Heart right ventricle (tissue), 16 donors: ENCODE results near the gene DPF3. TPM values are rescaled to one million over a fixed set of nuclear protein-coding genes. Genes with fewer than 3 reads are reported as not detected.
A peak's percentile ranks its signal among the peaks of the same experiment; 100 is the strongest.

Experiments used
- ATAC-seq, 8 donors: fragments of 200-7000 bp; cut with Tn5 transposase; one replicate each; pipeline ENCODE4 v1.9.1; 2020; ENCODE audit warnings: mild to moderate bottlenecking in 8 of 8, moderate library complexity in 8 of 8, moderate number of reproducible peaks in 1 of 8
- DNase-seq, 2 donors: peaks; one replicate each; pipeline ENCODE4 v3.0.0-alpha.2; 2020
- H3K27ac ChIP-seq, 10 donors: fragments of 200-600 bp; sonication (generic) in 2 of 10; one replicate each; pipeline versions ENCODE4 v1.5.0 to v1.8.0; 2020 to 2022; ENCODE audit warnings: mild to moderate bottlenecking in 3 of 10
- H3K27me3 ChIP-seq, 7 donors: fragments of 200-600 bp; one replicate each; pipeline ENCODE4 v1.8.0; 2021 to 2022; ENCODE audit warnings: mild to moderate bottlenecking in 2 of 7
- H3K36me3 ChIP-seq, 9 donors: fragments of 200-600 bp; sonication (generic) in 1 of 9; one replicate each; pipeline versions ENCODE4 v1.5.0 to v1.8.0; 2020 to 2022; ENCODE audit warnings: mild to moderate bottlenecking in 2 of 9
- H3K4me1 ChIP-seq, 9 donors: fragments of 200-600 bp; sonication (generic) in 1 of 9; one replicate each; pipeline versions ENCODE4 v1.5.0 to v1.8.0; 2020 to 2022; ENCODE audit warnings: mild to moderate bottlenecking in 4 of 9
- H3K4me3 ChIP-seq, 10 donors: fragments of 200-600 bp; sonication (generic) in 2 of 10; one replicate each; pipeline versions ENCODE4 v1.5.0 to v1.8.0; 2020 to 2022; ENCODE audit warnings: mild to moderate bottlenecking in 7 of 10, moderate library complexity in 2 of 10
- H3K9me3 ChIP-seq, 11 donors: fragments of 200-600 bp in 10 of 11; sonication (generic) in 2 of 11; one replicate each; pipeline versions ENCODE4 v1.5.0 to v1.8.0; 2013 to 2022; ENCODE audit warnings: mild to moderate bottlenecking in 2 of 11, control low read depth in 1 of 11, moderate library complexity in 1 of 11
- CTCF ChIP-seq, 9 donors: fragments of 200-600 bp; sonication (generic) in 2 of 9; IDR thresholded peaks; one replicate each; pipeline versions ENCODE4 v1.5.0 to v1.8.0; 2021 to 2022; ENCODE audit warnings: antibody characterized with exemption in 9 of 9, mild to moderate bottlenecking in 5 of 9, moderate library complexity in 1 of 9
- WGBS, 2 donors: extraction: QIAGEN DNeasy Blood & Tissue Kit; methylation state at CpG; one replicate each; pipeline ENCODE4 v1.1.7; 2013; ENCODE audit warnings: inconsistent platforms in 1 of 2; 5-methylcytosine and 5-hydroxymethylcytosine counted together
- intact Hi-C, 10 donors: fragments of 100-400 bp; cut with DNase I; formaldehyde crosslinking; loops; one replicate each; pipeline versions ENCODE4 v1.11.1 to v1.14.2; 2022
- polyA plus RNA-seq, 2 donors: library from polyadenylated mRNA; stranded (reverse); fragments of 200-250 nt; gene quantifications; one replicate each; pipeline ENCODE4 v1.2.3, GENCODE V29; 2013
- total RNA-seq, 10 donors: library from RNA; stranded (reverse); fragmentation: NEBNext Ultra II Directional in 3 of 10; extraction: Animal tissue kit (Norgen Biotek cat#: 25700) in 3 of 10; gene quantifications; one replicate each; pipeline versions ENCODE4 v1.2.1 to v1.2.4, GENCODE V29; 2021 to 2023
- donor health status: Arrhythmogenic right ventricular cardiomyopathy.
- donor health status: ischemic (EF 13 %, LVEDD 7.1; RV severe dilation, severe dysfunction).
- donor health status: healthy with polysubstance abuse.
- donor health status: DM: no; HTN: yes; CAD: no.
- donor health status: DM: no; HTN: no; CAD: no.
- donor health status: ischemic (EF 25% LVEDD 6.9; RV normal size, moderate dysfunction).
- donor health status: ischemic (EF 25% LVEDD 5.7; RV mildly dilated, moderate dysfunction).
- donor health status: healthy.
- donor health status: DM: yes; HTN: yes; CAD: no.
- donor health status: Ischemic cardiomyopathy.
- donor health status: ischemic (EF 35%, LVEDD 5.7; RV mildly dilated, moderate dysfunction).
- donor health status: nonischemic (EF 11% LVEDD 7.7; RV severe dilation, severe dysfunction).
- donor health status: DM: yes; HTN: yes; CAD: no.
- donor health status: PGD.
- donor health status: ischemic (EF 29% LVEDD 5.4; RV normal size, mild dysfunction).
- donor health status: nonischemic (EF 23%, LVEDD 6.1; RV moderate dilation, normal function).

Gene DPF3
- total and polyA plus RNA-seq, 12 donors, result 3.8 to 52.3 (median 35.6) TPM

GRCh38 chr14:72909163-72909562 lies 15.3 kb upstream of the DPF3 start:
- DNase-seq (no peak), ATAC-seq (peak in 4 of 8 donors; percentile 21 to 64 (median 40))
- 60 to 75% methylated on average over 5 of the region's 5 CpGs for WGBS, 2 donors
- H3K27ac ChIP-seq, result no peak overlapping the region
- peaks cover 3 to 25% (median 8%) of the 10 kb centered on the region in 9 donors for H3K4me1 ChIP-seq
- no peaks in the 10 kb centered on the region for H3K9me3 ChIP-seq
- no peak overlapping the region for H3K4me3 ChIP-seq
- H3K36me3 ChIP-seq, result no peaks in the 10 kb centered on the region
- intact Hi-C loops, result loop anchor here in 5 of 10 donors (5.0 to 10.0 kb wide), 5 partner anchors 164 to 294 kb away; no protein-coding TSS in a partner anchor
- no peak for TF ChIP-seq CTCF (IDR thresholded peaks at IDR 0.05)
- peaks cover 0 to 6% (median 0%) of the 10 kb centered on the region in 7 donors for H3K27me3 ChIP-seq

GRCh38 chr14:72907886-72908285 lies 14.0 kb upstream of the DPF3 start:
- peak in 7 of 8 donors; percentile 26 to 75 (median 51) for ATAC-seq
- Histone ChIP-seq H3K4me3 (peak overlapping the region in 2 of 10 donors; percentile 16 to 26), H3K27ac (peak overlapping the region in 5 of 10 donors; percentile 28 to 60 (median 50)), H3K9me3 (no peaks in the 10 kb centered on the region), H3K4me1 (peaks cover 3 to 25% (median 8%) of the 10 kb centered on the region in 9 donors), H3K27me3 (peaks cover 0 to 6% (median 0%) of the 10 kb centered on the region in 7 donors), H3K36me3 (no peaks in the 10 kb centered on the region)
- no peak for DNase-seq
- TF ChIP-seq CTCF (IDR thresholded peaks at IDR 0.05), result no peak
- intact Hi-C loops, result loop anchor here in 5 of 10 donors (5.0 to 10.0 kb wide), 5 partner anchors 163 to 293 kb away; no protein-coding TSS in a partner anchor
- WGBS, 2 donors, result 37 to 38% methylated on average over 5 of the region's 5 CpGs

- 60 to 69% methylated on average over 1 of the region's 1 CpG for WGBS, 2 donors
- no peaks in the 10 kb centered on the region for H3K36me3 ChIP-seq
- peak overlapping the region in 4 of 10 donors; percentile 47 to 60 (median 54) for H3K27ac ChIP-seq
- peaks cover 0 to 6% (median 0%) of the 10 kb centered on the region in 7 donors for H3K27me3 ChIP-seq
- H3K4me1 ChIP-seq, result peaks cover 3 to 26% (median 8%) of the 10 kb centered on the region in 9 donors
- ATAC-seq (no peak), DNase-seq (no peak)
- TF ChIP-seq CTCF (IDR thresholded peaks at IDR 0.05), result no peak
- intact Hi-C loops, result loop anchor here in 5 of 10 donors (5.0 to 10.0 kb wide), 5 partner anchors 162 to 292 kb away; no protein-coding TSS in a partner anchor
- H3K4me3 ChIP-seq, result no peak overlapping the region
- H3K9me3 ChIP-seq, result no peaks in the 10 kb centered on the region
These were observed 13.0 kb upstream of the DPF3 start for GRCh38 chr14:72906879-72907278.

- Histone ChIP-seq H3K4me3 (no peak overlapping the region), H3K36me3 (no peaks in the 10 kb centered on the region), H3K27ac (no peak overlapping the region), H3K9me3 (no peaks in the 10 kb centered on the region), H3K27me3 (peaks cover 0 to 6% (median 0%) of the 10 kb centered on the region in 7 donors), H3K4me1 (peaks cover 3 to 32% (median 9%) of the 10 kb centered on the region in 9 donors)
- WGBS, 2 donors, result 45 to 59% methylated on average over 3 of the region's 3 CpGs
- ATAC-seq (no peak), DNase-seq (no peak)
- no peak for TF ChIP-seq CTCF (IDR thresholded peaks at IDR 0.05)
- intact Hi-C loops, result loop anchor here in 5 of 10 donors (5.0 to 10.0 kb wide), 5 partner anchors 162 to 292 kb away; no protein-coding TSS in a partner anchor
These were observed 12.4 kb upstream of the DPF3 start for GRCh38 chr14:72906316-72906715.
